CD14-positive monocyte (primary cell): ENCODE data around the gene CHKA. TPM values are rescaled to one million over a fixed set of nuclear protein-coding genes. Genes with fewer than 3 reads are reported as not detected.

Source experiments
- DNase-seq, 3 donors: peaks; one replicate each; pipeline ENCODE4 v3.0.0-alpha.2; 2011 to 2022
- H2AFZ ChIP-seq: 2 replicates; pipeline ENCODE4 v1.6.0; 2012; ENCODE audit warnings: mild to moderate bottlenecking, low read depth, low read length, inconsistent platforms; ENCODE audit not compliant: insufficient read depth, poor library complexity, severe bottlenecking
- H3K27ac ChIP-seq, 2 donors: 1 replicate in 1 of 2; 2 replicates in 1 of 2; pipeline ENCODE4 v1.5.1; 2012 to 2013; ENCODE audit warnings: low read length in 2 of 2, control low read depth in 1 of 2, inconsistent platforms in 1 of 2, low read depth in 1 of 2, mild to moderate bottlenecking in 1 of 2
- H3K27me3 ChIP-seq, 2 donors: one replicate each; pipeline versions ENCODE4 v1.6.0 to v1.6.1; 2011 to 2013; ENCODE audit warnings: low read length in 2 of 2; ENCODE audit not compliant: control insufficient read depth in 2 of 2, insufficient read depth in 2 of 2
- H3K36me3 ChIP-seq, 2 donors: replicated peaks in 1 of 2; 1 replicate in 1 of 2; 2 replicates in 1 of 2; pipeline versions ENCODE4 v1.5.1 to v1.6.1; 2012 to 2013; ENCODE audit warnings: low read length in 2 of 2, control low read depth in 1 of 2, inconsistent platforms in 1 of 2, mild to moderate bottlenecking in 1 of 2; ENCODE audit not compliant: insufficient read depth in 2 of 2, control insufficient read depth in 1 of 2
- H3K4me1 ChIP-seq, 2 donors: 1 replicate in 1 of 2; 2 replicates in 1 of 2; pipeline versions ENCODE4 v1.5.1 to v1.6.1; 2012 to 2013; ENCODE audit warnings: low read length in 2 of 2, control low read depth in 1 of 2, inconsistent platforms in 1 of 2, mild to moderate bottlenecking in 1 of 2, moderate library complexity in 1 of 2; ENCODE audit not compliant: insufficient read depth in 2 of 2, control insufficient read depth in 1 of 2
- H3K4me2 ChIP-seq: replicated peaks from 2 replicates; pipeline ENCODE3; 2012; ENCODE audit warnings: low read length, moderate library complexity, mild to moderate bottlenecking; ENCODE audit not compliant: poor library complexity, severe bottlenecking; ENCODE audit errors: extremely low read depth
- H3K4me3 ChIP-seq, 3 experiments: fragments of 200-600 bp in 1 of 3; sonication (generic) in 1 of 3; replicated peaks in 1 of 3; 1 replicate in 2 of 3; 2 replicates in 1 of 3; pipeline ENCODE4 v1.5.1; 2011 to 2013; ENCODE audit warnings: low read length in 3 of 3, mild to moderate bottlenecking in 3 of 3, control low read depth in 2 of 3, low read depth in 2 of 3, inconsistent platforms in 1 of 3, moderate library complexity in 1 of 3
- H3K79me2 ChIP-seq: 2 replicates; pipeline ENCODE4 v1.6.0; 2012; ENCODE audit warnings: mild to moderate bottlenecking, control low read depth, inconsistent platforms, low read length, moderate library complexity; ENCODE audit not compliant: insufficient read depth
- H3K9ac ChIP-seq: 2 replicates; pipeline ENCODE4 v1.6.0; 2017; ENCODE audit warnings: low read length, mild to moderate bottlenecking; ENCODE audit not compliant: insufficient read depth, poor library complexity, severe bottlenecking
- H3K9me3 ChIP-seq, 2 donors: replicated peaks in 1 of 2; 1 replicate in 1 of 2; 2 replicates in 1 of 2; pipeline versions ENCODE4 v1.5.1 to v1.6.1; 2012 to 2013; ENCODE audit warnings: low read length in 2 of 2, control low read depth in 1 of 2; ENCODE audit not compliant: control insufficient read depth in 1 of 2, insufficient read depth in 1 of 2
- H4K20me1 ChIP-seq: 2 replicates; pipeline ENCODE4 v1.6.0; 2012; ENCODE audit warnings: mild to moderate bottlenecking, low read length, control low read depth, moderate library complexity; ENCODE audit not compliant: insufficient read depth
- H3K27ac Mint-ChIP-seq, 7 donors: one replicate each; pipeline ENCODE4 v1.8.0; 2020; ENCODE audit warnings: mild to moderate bottlenecking in 7 of 7, mixed read lengths in 7 of 7, moderate library complexity in 6 of 7, inconsistent platforms in 2 of 7
- H3K27me3 Mint-ChIP-seq, 3 donors: one replicate each; pipeline ENCODE4 v1.8.0; 2021 to 2022; ENCODE audit warnings: low read depth in 3 of 3, mild to moderate bottlenecking in 3 of 3, mixed read lengths in 3 of 3, moderate library complexity in 3 of 3, inconsistent platforms in 1 of 3
- H3K36me3 Mint-ChIP-seq, 2 donors: one replicate each; pipeline ENCODE4 v1.8.0; 2020; ENCODE audit warnings: mixed read lengths in 2 of 2, inconsistent platforms in 1 of 2, mild to moderate bottlenecking in 1 of 2
- H3K4me1 Mint-ChIP-seq: one replicate; pipeline ENCODE4 v1.8.0; 2020; ENCODE audit warnings: mild to moderate bottlenecking, mixed read lengths
- H3K4me3 Mint-ChIP-seq, 2 donors: one replicate each; pipeline ENCODE4 v1.8.0; 2020; ENCODE audit warnings: mild to moderate bottlenecking in 2 of 2, mixed read lengths in 2 of 2, moderate library complexity in 1 of 2
- H3K9me3 Mint-ChIP-seq, 7 donors: one replicate each; pipeline ENCODE4 v1.8.0; 2020 to 2022; ENCODE audit warnings: mixed read lengths in 7 of 7, mild to moderate bottlenecking in 6 of 7, moderate library complexity in 6 of 7, inconsistent platforms in 2 of 7
- CTCF ChIP-seq: fragments of 200-600 bp; IDR thresholded peaks from one replicate; pipeline ENCODE4 v1.8.0; 2022; ENCODE audit warnings: antibody characterized with exemption, mild to moderate bottlenecking
- WGBS: methylation state at CpG from one replicate; pipeline ENCODE4 v1.1.5; 2013; ENCODE audit warnings: missing lambda C conversion rate; ENCODE audit not compliant: insufficient coverage; 5-methylcytosine and 5-hydroxymethylcytosine counted together
- intact Hi-C, 2 donors: fragments of 100-400 bp; cut with micrococcal nuclease; formaldehyde crosslinking; loops; one replicate each; pipeline versions ENCODE4 v1.15.0 to v1.15.1; 2023
- polyA plus RNA-seq, 3 donors: library from polyadenylated mRNA; depleted of rRNA in 1 of 3; unstranded in 2 of 3; stranded (reverse) in 1 of 3; fragments of 300-500 nt in 2 of 3; fragments of >200 nt in 1 of 3; fragmentation: Illumina TruSeq in 2 of 3; gene quantifications; 1 replicate in 2 of 3; 2 replicates in 1 of 3; pipeline ENCODE4 v1.2.3, GENCODE V29; 2012 to 2021

Gene CHKA
- polyA plus RNA-seq, 3 donors = 2.8 to 20.9 (median 5.7) TPM

- H3K36me3 Mint-ChIP-seq = peaks cover 66 to 82% of the 10 kb centered on the region in 2 donors
- no peak overlapping the region for H3K27ac ChIP-seq
- H3K4me1 Mint-ChIP-seq = no peaks in the 10 kb centered on the region
- no peak overlapping the region for H3K9ac ChIP-seq
- no peaks in the 10 kb centered on the region for H3K79me2 ChIP-seq
- H2AFZ ChIP-seq = no peak overlapping the region
- TF ChIP-seq CTCF = no peak
- H3K27me3 Mint-ChIP-seq = no peaks in the 10 kb centered on the region
- peaks cover 73 to 99% of the 10 kb centered on the region in 2 donors for H3K36me3 ChIP-seq
- H3K4me2 ChIP-seq = no peak overlapping the region
- no peak overlapping the region for H3K27ac Mint-ChIP-seq
- no peak overlapping the region for H3K4me3 ChIP-seq
- no peaks in the 10 kb centered on the region for H3K27me3 ChIP-seq
- H3K4me3 Mint-ChIP-seq = no peak overlapping the region
- WGBS = 95% methylated on average over 3 of the region's 4 CpGs
- H3K4me1 ChIP-seq = no peaks in the 10 kb centered on the region
- no peaks in the 10 kb centered on the region for H3K9me3 ChIP-seq
- intact Hi-C loops = no loop called here
- H4K20me1 ChIP-seq = no peaks in the 10 kb centered on the region
- DNase-seq = no peak
- H3K9me3 Mint-ChIP-seq = no peaks in the 10 kb centered on the region
These were observed 45.8 kb upstream of the CHKA start for GRCh38 chr11:68166969-68167368.

GRCh38 chr11:68165601-68166000, 44.4 kb upstream of the CHKA start:
- Histone ChIP-seq H2AFZ (no peak overlapping the region), H3K79me2 (no peaks in the 10 kb centered on the region), H3K9ac (no peak overlapping the region), H4K20me1 (no peaks in the 10 kb centered on the region), H3K9me3 (no peaks in the 10 kb centered on the region), H3K4me1 (no peaks in the 10 kb centered on the region), H3K4me2 (no peak overlapping the region), H3K27me3 (no peaks in the 10 kb centered on the region), H3K36me3 (peaks cover 61 to 98% of the 10 kb centered on the region in 2 donors), H3K4me3 (no peak overlapping the region), H3K27ac (no peak overlapping the region)
- Mint-ChIP-seq H3K27me3 (no peaks in the 10 kb centered on the region), H3K4me3 (no peak overlapping the region), H3K4me1 (no peaks in the 10 kb centered on the region), H3K36me3 (peaks cover 61 to 80% of the 10 kb centered on the region in 2 donors), H3K9me3 (no peaks in the 10 kb centered on the region), H3K27ac (no peak overlapping the region)
- intact Hi-C loops = no loop called here
- WGBS = 100% methylated on average over 3 of the region's 4 CpGs
- no peak for DNase-seq
- TF ChIP-seq CTCF = no peak
